Lower leg skin (tissue), 3 donors: Measurements from ENCODE around the gene TRIM23.

Experiments used
- POLR2A ChIP-seq, 2 donors: fragments of 450-650 bp; IDR thresholded peaks; one replicate each; pipeline ENCODE4 v1.6.1; 2016 to 2017; ENCODE audit warnings: antibody characterized with exemption in 2 of 2, mild to moderate bottlenecking in 1 of 2, moderate library complexity in 1 of 2
- TF ChIP-seq, protein P1 (sequence below), 3 donors: fragments of 450-650 bp; IDR thresholded peaks; one replicate each; pipeline ENCODE4 v1.5.1; 2016; ENCODE audit warnings: antibody characterized with exemption in 3 of 3, mild to moderate bottlenecking in 3 of 3, moderate library complexity in 2 of 3

DNA sequence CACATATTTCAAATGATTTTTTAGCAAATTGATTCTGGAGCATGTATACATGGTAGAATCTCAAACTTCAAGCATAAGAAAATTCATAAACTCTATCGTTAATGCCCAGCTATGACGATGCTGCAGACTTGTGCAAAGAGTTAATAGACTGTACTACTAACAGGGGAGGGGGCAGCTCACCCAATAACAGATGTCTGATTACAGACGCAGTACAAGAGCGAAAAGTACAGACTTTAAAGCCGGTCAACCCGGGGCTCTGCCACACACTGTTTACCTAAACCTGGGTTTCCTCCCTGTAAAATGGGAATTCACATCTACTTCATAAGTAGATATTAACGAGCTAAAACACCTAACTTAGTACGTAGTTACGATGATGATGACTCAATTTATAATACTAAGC lies 651 bp downstream of the TRIM23 start:
- TF ChIP-seq, protein P1, sequence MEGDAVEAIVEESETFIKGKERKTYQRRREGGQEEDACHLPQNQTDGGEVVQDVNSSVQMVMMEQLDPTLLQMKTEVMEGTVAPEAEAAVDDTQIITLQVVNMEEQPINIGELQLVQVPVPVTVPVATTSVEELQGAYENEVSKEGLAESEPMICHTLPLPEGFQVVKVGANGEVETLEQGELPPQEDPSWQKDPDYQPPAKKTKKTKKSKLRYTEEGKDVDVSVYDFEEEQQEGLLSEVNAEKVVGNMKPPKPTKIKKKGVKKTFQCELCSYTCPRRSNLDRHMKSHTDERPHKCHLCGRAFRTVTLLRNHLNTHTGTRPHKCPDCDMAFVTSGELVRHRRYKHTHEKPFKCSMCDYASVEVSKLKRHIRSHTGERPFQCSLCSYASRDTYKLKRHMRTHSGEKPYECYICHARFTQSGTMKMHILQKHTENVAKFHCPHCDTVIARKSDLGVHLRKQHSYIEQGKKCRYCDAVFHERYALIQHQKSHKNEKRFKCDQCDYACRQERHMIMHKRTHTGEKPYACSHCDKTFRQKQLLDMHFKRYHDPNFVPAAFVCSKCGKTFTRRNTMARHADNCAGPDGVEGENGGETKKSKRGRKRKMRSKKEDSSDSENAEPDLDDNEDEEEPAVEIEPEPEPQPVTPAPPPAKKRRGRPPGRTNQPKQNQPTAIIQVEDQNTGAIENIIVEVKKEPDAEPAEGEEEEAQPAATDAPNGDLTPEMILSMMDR (IDR thresholded peaks at IDR 0.05), result no peak
- no peak for TF ChIP-seq POLR2A (IDR thresholded peaks at IDR 0.05)
